Inferior parietal cortex (tissue), 1 donor: ENCODE data around the gene ZNRF2.

Experiments used
- DNase-seq: peaks from one replicate; pipeline ENCODE4 v3.0.0-alpha.2; 2016; ENCODE audit errors: extremely low spot score

ZNRF2 gene

DNA sequence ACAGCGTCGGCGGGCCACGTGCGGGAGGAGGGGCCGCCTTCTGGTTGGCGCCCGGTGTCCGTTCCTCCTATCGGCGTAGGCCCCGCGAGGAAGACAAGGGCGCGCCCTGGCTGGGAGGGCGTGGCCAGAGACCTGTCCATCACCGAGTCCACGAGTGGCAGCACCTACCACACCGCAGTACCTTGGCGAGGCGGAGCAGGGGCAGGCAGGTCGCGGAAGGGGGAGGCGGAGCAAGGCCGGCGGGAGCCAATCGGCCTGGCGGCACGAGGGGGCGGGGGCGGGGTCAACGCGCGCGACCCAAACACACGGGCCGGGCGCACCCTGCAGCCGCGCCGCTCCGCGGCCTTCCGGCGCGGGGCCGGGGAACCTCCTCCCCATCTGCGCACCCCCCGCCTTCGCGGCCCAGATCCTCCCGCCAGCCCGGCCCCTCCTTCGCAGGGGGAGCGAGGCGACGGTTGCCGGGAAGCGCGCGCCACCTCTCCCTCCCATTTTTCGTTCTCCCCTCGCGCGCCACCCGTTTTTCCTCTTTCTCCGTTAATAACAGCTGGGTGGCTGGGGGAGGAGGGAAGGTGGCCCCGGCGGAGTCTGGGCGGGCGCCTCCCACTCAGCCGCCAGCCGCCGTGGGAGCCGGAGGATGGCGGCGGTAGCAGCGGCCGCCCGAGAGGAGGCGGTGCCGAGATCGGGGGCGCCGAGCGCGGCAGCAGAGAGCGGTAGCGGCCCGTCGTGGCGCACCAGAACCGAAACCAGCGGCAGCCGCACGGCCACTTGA lies at the start of gene ZNRF2:
Gene ZNRF2 (plus strand): TSS at position 300 of the 769 bp plus-strand sequence. CDS start 761 bp downstream, outside the sequence.
- DNase-seq, result peak; percentile 91

DNA sequence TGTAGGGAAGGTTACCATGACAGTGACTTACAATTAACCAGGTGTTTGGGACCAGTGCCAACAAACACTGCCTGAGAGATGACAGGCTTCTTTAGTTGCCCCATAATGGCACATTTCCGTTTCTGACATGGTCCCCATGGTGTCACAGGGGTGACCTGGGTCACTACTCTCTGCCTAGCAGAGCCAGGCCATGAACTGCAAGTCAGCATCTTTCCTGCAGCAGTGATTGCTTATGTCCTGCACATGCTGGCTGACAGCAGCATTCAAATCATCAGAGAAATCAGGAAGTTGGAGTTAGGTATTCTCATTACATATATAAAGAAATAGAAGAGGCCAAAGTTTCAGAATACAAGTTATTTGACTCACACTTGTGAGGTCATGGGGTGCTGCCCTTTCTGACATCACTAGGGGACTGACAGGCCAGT lies 47.1 kb upstream of the ZNRF2 start:
- DNase-seq, result no peak

DNA sequence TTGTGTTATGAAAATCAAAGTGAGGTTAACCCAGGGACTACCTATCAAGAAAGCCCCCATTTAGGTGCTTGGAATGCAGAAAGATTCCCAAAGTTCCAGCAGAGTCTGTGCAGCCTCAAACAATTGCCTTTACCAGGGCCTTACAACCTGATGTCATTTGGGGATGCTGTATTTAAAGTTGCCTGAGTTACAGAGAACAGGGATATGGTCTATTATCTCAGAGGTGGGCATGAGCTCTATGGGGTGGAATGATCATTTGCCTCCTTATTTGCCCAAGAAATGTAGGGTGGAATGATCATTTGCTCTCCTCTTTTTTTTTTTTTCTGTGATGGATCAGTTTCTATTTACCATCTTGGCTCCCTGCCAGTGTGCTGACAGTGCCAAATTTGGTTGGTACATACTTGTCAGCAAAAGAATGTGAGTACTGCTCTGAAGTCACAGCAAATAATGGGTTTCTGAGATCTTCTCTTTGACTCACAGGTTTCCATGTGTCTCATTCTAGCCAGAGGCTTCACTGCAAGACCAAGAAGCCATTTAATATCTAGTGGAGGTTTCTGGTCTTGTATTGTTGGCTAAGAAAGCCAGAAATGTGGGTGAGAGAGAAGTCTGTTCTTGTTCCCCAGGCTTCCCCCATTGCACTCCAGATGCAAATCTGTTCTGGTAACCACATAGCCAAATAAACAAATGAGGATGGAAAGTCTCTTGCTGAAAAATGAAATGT lies 45.5 kb upstream of the ZNRF2 start:
- no peak for DNase-seq

DNA sequence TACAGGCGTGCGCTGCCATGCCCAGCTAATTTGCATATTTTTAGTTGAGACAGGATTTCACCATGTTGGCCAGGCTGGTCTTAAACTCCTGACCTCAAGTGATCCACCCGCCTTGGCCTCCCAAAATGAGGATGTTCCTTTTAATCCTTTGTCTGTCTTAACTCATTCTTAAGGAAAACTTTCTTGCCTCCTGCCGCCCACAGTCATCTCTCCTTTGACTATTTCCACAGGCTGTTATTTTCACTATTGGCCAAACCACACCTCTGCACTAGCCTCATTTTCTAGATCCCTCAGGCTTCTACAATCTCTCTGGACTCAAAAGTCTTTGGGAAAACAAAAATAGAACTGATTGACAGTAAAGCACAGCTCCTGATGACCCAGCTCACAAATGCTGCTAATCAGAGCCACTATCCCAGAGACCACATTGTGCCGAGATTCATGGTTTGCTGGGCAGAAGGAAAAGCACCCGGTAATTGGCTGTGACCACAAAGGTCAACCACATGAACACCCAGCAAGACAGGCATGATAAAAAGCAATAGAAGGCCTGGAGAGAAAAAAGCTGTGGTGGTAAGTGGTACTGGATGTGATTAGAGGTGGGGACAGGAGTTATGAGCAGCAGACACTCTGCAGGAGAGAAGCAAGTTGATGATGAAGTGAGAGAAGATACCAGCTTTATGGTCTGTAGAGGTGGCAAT lies 44.1 kb upstream of the ZNRF2 start:
- no peak for DNase-seq

DNA sequence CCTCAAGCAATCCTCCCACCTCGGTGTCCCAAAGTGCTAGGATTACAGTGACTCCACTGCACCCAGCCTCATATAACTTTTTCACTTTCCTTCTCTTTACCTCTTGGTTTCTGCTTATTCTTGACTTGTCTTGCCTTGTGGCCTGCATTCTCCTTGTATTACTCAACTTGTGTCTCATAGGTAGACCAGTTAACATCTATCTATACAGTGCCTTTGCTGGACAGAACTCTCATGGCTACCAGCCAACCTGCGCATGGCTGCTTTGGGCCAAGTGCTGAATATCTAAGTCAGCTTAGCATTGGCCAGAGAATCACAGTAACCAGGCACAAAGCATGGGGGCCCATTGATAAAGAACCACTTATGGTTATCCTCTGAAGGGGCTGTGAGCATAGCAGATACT lies 42.6 kb upstream of the ZNRF2 start:
- no peak for DNase-seq

DNA sequence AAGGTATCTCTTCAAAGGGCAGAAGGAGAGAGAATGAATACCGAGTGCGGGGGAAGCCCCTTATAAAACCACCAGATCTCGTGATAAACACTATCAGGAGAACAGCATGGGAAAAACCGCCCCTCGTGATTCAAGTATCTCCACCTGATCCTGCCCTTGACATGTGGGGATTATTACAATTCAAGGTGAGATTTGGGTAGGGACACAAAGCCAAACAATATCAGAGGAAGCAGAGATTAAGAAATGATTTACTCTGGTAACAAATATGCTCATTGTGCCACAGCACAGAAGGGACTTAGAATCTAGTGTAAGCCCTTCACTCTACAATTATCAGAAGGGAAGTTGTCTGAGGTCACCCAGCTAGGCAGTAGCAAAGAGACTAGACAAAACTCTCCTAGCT lies 40.1 kb upstream of the ZNRF2 start:
- DNase-seq, result no peak

DNA sequence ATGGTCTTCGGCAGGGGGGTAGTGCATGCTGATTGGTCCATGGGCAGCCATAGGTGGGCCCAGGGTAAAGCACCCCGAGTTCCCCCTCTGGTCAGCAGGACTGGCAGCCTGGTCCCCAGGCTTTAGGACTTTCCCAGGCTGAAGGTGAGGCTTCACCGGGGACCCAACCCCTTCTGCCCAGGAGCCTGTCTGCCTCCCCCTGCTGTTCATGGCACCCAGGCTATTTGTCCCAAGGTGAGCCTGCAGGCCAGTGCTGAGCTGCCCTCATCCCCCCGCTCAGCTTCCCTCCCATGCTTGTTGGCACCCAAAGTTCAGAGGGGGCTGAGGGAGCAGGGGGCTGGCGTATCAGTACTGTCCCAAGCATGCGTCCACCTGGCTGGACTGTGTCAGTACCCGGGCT lies 38.5 kb upstream of the ZNRF2 start:
- no peak for DNase-seq

DNA sequence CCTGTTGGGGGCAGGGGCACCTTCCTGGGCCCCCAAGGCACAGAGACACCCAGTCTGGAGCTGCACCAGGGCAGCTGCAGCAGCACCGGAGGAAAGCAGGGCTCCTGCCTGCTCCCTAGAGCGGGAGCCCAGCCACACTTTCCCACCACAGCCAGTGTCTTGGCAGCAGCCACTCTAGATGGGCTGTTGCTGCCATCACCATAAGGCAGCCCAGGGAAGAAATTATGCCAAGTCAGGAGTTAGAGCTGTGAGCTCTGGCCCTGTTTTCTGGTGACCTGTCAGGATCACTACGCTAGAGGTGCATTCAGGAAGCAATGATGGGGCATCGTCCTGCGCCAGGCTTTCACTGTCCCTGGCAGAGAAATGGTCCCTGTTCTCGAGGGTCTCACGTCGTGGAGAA lies 38.0 kb upstream of the ZNRF2 start:
- no peak for DNase-seq

DNA sequence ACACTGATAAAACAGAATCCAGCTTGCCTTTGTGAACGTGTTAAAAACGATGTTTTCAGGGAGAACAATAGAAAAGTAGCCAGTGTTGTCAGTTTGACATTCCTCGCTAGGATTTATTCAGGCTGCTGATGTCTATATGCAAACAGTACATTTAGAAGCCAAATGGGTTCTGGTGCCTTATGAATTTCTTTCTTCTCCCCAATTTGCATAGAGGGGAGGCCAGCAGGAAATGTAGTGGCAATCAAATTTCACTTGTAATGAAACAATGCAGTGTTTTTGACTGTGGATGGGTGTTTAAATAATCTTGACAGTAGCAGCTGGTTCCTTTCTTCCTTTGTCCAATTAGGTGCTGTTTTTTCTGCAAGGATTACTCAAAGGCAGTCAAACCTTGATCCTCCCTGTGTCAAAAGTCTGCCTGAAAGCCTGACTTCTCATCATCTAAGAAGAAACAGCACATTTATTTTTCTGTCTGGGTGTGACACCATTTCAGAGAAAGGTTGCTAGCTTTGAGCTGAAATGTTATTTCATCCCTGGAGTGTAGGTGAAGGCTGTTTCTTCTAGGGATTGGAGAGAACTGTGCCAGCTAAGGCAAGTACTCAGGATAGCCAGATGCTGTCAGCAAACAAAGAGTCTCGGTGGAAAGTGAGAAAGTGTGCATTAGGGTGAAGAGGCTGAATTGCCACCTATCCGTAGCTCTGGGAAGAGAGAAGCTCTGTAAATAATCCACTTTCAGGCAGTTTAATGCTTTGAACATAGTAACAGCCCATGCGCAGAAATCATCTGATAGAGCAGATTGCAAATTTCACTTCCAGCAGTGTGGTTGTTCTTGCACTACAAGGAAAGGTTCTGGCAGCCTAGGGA lies 36.6 kb upstream of the ZNRF2 start:
- DNase-seq, result no peak

DNA sequence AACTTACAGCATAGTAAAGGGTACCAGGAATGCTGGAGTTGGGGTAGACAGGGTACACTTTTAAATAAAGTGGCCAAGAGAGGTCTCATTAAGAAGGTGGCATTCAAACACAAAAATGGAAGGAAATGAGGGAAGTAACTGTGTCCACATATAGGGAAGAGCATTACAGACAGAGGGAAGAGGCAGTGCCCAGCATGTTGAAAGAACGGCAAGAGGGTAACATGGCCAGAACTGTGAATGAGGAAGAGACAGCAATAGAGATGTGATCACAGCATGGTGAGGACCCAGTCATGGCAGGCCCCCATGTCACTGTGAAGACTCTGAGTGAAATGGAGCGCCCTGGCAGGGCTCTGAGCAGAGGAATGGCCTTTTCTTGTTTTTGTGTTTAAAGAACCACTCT lies 35.1 kb upstream of the ZNRF2 start:
- DNase-seq, result no peak

DNA sequence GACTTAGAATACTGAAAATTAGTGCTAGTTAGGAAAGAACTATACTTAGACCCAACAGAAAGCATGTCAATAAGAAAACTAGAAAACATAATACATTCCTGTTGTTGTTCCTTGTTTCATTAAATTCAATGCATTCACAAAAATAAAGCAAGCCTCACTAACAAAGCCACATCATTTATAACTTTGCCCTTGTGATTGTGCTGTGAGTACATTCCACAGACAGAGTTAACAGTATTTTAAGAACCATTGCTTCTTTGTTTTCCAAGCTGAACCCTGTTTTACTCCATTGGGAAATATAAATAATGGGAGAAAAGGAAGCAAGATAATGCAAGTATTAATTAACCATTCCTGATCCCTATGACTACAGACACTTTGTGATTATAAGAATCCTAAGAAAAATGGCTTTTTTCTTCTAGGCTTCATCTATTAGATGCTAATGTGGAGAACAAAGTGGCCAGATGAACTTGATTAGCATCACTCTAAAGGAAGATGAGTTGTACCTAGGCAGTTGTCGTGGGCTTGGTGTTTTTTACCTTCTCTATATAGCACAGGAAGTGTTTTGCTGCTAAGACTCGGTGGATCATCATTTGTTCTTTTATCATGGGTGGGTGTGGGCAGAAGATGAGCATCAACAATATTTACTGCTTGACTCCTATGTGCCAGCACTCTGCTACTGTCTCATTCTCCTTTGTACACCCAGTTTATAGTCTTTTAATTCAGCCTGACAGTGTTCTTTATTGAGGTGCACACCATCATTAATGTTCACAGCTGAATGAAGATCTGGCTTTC lies 34.2 kb upstream of the ZNRF2 start:
- DNase-seq, result no peak

DNA sequence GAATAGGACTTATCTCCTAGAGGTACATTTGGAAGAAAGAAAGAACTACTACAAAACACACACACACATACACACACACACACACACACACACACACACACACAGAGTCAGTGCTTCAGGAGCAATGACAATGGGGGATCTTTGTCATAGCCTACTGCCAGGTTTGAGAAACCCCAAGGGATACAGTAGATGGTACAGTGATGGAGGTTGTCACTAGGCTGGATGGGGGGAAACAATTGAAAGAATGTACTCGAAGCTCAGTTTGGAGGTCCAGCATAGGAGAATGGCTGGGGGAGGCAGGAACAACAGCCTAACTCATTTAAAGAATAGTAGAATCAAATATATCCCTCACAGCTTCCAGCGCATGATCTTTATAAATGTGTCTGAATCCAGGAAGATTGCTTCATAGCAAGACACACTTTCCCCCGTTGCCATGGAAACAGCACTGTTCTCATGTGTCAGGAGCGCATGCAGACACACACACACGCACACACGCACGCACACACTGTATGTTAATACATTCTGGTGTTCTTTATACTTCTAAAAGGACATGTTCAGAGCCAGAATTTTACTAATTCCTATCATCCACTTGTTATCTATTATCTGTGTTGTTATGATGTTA lies 32.6 kb upstream of the ZNRF2 start:
- DNase-seq, result peak; percentile 40

DNA sequence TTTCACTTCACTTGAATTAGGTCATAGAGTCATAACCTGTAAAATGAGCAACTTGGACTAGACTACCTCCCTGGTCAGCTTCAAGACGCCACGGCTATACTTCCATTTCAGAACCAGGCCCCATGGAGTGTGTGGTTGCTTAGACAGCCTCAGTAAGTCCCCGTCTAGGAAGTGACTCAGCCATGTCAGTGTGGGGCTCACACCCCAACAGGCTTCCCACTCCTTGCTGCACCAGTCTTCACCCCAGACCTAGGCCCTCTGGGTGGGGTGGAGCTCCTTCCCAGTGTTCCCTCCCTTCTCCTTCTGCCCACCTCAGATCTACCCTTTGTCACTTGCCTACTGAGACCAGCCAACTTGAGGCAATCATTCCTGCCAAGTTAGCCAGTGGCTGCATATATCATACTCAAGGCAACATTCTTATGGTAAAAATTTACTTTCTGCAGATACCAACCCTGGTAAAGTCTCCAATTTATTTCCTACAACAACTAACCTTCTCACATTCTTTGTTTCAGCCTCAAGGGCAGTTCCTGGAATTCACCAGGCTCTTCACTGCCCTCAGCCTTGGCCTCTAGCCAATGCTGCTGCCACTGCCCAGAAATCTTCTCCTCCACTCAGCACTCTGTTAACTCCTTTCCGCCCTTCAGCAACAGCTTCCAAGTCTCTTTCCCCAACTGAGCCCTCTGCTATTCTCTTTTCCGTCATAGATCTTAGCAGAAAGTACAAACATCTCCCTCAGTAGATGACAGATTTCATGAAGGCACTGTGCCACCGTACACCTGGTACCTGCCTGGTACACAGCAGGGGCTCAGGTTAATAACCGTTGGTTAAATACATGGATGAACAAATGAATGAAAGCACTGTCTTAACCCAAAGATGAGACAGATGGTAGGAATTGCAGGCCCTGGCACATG lies 31.3 kb upstream of the ZNRF2 start:
- peak; percentile 38 for DNase-seq

DNA sequence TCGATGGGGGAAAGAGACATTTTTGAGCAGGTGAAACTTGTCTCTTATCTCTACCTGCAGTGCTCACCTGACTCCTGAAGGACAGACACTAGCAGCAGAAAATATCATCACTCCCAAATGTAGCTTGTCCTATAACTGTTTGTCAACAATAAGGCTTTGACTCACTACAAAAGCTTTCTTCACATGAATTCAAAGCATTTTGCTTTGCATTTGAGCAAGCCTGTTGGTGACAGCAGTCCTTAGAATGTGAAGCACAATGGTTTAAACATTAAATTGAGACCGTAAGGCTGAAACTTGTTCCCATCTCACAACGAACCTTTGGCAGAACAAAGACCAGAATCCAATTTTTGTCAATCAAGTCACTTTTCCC lies 30.6 kb upstream of the ZNRF2 start:
- no peak for DNase-seq

DNA sequence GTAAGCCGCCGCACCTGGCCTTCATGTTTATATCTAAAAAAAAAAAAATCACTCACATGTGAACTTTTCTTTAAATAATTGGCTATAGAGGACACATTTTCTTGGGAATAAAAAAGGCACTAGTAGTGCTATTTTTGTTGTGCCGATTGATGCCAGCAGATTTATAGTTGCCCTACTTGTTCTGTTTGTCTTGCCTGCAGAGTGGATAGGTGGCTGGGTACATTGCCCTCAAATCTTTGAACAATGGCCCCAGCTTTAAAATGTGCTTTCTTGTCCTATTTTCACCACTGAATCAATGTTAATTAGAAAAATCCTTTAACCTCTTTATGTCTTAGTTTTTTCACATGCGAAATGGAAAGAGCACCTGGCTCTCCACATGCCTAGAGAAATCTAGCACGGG lies 30.1 kb upstream of the ZNRF2 start:
- no peak for DNase-seq

DNA sequence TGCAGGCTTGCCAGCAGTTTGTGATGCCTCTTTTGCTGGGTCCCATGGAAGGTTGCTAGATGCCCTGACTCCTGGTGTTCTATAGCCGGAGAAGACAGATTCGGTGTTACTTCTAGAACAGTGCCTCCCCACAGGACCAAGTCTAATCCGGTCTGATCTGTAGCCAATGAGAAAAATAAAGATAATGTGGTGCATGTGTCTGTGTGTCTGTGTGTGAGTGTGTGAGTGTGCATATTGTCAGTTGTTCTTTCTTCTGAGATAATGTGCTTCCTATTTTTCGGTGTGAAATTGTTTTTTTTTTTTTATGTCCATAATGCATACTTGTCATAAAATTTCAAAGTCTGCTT lies 29.7 kb upstream of the ZNRF2 start:
- no peak for DNase-seq

DNA sequence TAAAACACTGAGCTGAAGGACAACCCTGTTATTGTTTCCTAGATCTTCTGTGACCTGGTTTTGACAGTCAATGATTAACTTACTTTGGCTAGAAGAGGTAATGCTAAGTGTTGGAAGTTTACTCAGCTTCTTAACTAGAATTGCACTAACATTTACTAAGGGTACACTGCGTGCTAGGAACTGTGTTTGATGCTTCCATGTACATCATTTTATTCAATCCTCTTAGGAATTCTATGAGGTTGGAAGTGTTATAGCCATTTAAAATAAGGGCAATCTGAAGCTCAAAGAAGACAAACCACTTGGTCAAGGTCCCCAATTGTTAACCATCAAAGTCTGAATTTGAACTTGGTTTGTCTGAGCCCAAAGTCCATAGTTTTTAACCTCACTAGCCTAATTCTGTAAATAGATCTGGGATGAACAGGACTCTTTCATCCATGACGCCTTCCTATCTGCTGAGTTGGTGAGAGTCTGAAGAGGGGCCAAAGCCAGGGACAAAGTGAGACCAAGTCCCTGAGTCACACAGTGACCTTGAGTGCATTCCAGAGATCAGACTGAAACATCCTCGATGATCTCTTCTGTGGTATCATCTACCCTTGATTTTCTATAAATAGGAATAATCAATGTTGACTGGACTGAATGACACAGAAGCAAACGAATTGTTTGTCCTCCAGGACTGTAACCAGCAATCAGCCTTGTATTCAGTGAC lies 29.2 kb upstream of the ZNRF2 start:
- DNase-seq, result no peak

DNA sequence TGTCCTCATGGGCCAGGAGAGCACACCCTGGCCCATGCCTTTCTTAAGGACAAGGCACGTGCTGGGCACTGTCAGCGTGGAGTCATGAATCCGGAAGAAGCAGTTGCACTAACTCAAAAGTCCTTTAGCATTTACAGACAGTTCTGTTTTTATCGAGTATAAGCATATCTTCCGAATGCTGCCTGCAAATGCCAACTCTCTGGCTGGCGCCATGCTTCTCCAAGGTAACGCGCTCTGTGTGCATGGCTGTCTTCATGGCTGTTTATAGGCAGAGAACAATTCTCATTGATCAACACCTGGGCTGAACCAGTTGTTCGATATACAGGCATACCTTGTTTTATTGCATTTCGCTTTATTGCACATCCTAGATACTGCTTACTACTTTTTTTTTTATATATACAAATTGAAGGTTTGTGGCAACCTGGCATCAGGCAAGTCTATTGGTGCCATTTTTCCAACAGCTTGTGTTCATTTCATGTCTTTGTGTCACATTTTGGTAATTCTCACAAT lies 28.0 kb upstream of the ZNRF2 start:
- no peak for DNase-seq

DNA sequence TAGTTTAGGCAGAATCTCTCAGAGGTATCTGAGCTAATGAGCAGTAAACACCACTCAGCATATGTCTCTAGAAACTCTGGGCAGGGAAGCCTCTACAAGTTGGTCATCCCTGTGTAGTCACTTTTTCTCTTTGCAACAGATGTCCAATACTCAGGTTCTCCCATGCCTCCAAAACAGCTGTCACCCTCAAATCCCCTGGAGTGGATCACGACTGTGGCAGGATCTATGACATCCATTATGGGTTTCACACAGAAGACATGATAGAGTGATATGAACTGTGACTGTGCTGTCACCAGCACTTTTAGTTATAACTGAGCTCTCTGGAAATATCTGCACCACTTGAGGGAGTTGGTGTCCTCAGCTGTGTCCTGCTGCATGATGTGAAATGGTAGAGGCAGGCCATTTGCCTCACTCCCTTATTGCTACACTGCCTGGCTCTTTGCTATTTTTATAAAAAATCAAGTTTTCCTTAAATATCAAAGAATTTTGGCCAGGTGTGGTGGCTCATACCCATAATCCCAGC lies 24.1 kb upstream of the ZNRF2 start:
- DNase-seq, result no peak
